ENCODE results near the gene HOXB8. TPM values are rescaled to one million over a fixed set of nuclear protein-coding genes. Genes with fewer than 3 reads are reported as not detected.

HOXB8 gene
- total RNA-seq, 1 donor from 2014 or later: not detected

DNA sequence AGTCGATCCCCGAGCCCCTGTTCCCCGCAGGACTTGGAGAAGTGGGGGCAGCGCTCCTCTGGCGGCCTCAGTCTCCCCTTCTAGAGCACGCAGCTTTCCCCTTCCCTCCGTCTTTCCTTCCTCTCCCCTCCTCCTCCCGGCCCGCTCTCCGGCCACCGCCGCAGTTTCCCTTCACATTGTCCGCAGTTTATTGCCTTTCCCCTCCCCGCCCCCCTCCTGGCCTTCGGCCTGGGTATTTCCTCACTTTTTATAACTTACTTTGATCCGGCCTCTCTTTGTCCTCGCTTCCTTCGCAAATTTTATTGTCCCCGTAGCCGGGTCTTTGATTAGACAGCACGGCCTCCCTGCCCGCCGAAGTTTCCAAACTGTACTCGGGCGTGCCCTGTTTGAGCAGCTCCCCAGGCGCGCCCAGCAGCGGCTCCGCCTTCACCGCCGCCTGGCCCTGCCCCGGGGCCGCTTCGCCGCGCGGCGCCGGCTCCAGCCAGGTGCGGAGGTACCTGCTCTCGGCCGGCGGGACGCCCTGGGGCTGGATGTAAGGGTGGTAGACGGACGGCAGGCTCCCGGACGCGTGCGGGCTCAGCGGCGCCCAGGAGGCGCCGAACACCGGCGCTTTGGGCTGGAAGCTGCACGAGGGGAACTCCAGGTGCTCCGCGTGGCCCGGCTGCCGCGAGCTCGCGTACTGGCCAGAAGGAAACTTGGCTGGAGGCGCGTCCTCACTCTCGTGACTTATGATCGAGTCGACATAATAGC lies 10.6 kb upstream of the HOXB8 start:
- DNase-seq (ENCODE audit: low spot score in 2 of 2): no peak
- FAIRE-seq: no peak

- FAIRE-seq: no peak
- no peak for DNase-seq (ENCODE audit: low spot score in 2 of 2)
Measured at GRCh38 chr17:48624544-48625494, 9.7 kb upstream of the HOXB8 start.

DNA sequence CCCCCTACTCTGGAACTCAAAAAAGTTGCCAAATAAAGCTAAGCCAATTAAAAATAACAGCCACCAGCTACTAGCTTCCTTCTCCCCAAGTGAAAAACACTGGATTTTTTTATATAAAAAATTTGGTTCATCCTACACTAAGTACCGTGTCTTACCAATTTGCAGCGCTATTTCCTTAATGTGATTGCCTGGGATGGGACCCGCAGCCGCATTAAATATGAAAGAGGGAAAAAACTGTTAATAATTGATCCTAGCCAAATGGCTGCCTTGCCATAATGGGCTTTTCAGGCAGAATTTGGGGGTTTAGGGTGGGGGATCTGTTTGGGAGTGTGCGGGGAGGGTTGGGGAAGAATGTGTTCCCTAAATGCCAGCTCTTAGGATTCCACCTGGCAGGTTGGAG lies 9.0 kb upstream of the HOXB8 start:
- FAIRE-seq (no peak), DNase-seq (ENCODE audit: low spot score in 2 of 2) (no peak)

DNA sequence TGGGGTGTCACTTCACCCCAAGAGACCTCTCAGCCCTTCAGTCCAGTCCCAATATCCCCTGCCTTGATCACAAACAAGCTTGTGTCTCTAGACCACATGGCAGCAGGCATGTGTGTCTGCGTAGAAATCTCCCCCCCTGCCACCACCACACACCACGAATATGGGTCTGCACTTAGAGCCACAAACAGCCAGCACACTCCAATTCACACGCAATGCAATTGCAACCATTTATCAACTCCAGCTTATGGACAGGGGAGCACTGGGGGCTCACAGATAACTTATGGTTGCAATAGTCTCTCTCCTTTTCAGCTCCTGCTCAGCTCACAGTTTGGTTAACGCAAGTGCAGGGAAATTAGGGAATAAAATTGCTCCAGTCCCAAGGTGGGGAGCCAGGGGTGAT lies 8.5 kb upstream of the HOXB8 start:
- FAIRE-seq (no peak), DNase-seq (ENCODE audit: low spot score in 2 of 2) (no peak)

- DNase-seq (ENCODE audit: low spot score in 2 of 2) (no peak), FAIRE-seq (no peak)
Measured at GRCh38 chr17:48622857-48623256, 7.8 kb upstream of the HOXB8 start.

DNA sequence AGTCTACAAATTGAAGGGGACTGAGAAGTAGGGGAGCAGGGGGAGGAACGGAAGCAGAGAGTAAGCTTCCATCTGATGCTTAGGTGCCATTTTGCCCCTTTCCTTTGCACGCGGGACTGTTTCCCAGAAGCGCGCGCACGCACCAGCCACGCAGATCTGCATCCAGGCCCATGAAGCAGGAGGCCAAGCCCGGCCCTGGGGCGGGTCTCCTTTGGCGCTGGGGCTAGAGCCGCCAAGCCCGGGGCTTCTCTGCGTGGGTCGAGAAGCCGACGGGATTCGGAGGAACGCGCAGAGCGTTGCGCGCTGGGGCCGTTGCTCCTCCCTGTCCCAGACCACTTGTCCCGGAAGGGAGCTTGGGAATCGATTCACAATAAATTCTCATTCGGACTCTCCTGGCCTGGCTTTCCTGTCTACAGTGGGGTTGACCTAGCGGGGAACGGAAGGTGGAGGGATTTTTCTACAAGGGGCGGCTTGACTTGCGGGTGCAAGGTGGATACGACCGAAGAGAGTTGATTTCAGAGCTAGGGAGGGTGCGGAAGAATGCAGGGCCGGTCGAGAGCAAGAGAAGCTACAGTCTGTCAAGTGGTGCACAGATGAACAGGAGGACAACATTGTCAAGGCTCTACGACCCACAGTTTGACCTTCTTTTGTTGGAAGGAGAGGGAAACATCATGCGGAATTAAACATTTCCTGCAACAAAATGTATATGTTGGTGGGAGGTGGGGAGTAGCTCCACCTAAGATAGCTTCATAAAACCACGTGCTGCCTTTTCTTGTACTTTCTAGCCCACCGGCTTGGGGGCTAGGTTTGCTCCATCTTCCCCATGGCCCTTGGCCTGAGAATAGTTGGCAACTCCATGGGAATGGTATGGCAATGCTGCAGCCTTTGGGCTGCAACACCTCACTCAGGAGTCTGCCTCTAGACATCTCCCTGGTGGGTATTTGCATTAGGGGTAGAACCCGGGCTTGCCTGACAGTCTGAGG lies 6.6 kb upstream of the HOXB8 start:
- DNase-seq (ENCODE audit: low spot score in 2 of 2) (no peak), FAIRE-seq (no peak)

DNA sequence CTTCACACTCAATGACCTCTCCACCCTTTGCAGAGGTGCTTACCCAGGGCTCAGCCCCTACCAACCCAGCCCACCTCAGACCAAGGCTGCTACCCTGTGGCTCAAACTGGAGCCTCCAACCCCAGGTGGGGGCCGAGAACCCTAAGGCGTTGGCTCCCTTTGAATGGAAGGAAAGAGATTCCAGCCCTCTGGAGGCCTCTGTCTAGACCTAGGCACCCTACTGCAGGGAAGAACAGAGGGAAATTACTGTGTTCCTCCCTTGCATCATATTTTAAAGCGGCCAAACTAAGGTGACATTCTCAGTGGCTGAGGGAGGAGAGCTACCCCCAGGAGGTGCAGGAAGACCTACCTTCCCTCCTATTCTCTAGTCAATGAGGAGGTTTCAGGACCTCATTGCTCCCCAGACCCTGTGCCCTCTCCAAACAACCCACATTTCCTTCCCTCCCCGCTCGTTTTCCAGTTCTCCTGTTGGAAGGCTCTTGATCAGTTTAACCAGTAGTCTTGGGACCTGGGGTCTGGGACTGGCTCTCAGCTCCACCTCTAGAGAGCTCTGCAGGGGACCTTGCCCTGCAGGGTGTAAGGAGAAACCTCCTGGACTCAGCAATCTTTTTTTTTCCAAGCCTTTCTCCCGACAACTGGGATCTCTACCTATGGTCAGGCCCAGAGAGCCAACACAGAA lies 5.5 kb upstream of the HOXB8 start:
- no peak for DNase-seq (ENCODE audit: low spot score in 2 of 2)

DNA sequence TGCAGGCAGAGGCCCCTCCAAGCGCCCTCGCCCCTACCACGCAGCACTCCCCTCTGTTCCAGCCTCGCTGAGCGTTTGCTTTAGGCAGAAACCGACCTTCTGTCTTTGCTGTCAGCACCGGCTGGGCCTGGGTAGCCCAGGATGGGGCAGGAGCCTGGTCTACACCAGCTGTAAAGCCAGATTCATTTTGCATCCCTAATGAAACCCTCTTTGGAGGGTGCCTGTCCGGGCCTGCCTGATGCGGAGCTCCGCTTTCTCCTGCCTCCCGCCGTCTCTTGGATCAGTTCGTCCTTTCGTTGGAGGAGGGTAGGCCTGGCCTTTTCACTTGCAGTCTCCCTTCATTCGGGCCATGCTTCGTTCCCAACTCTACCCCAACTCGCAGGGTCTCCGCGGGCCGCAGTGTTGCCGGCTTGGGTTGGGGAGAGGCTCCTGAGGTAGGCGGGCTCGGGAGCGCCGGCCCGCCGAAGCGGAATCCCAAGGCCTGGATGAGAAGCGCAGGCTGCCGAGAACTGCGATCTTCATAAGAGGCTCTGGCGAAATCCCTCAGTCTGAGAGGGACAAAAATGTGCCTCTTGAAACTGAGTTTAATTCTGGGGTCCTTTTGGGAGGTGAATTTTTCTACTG lies 4.8 kb upstream of the HOXB8 start:
- FAIRE-seq (no peak), DNase-seq (ENCODE audit: low spot score in 2 of 2) (no peak)

More for the DNA sequence above, 5.5 kb upstream of the HOXB8 start:
- FAIRE-seq: no peak

DNA sequence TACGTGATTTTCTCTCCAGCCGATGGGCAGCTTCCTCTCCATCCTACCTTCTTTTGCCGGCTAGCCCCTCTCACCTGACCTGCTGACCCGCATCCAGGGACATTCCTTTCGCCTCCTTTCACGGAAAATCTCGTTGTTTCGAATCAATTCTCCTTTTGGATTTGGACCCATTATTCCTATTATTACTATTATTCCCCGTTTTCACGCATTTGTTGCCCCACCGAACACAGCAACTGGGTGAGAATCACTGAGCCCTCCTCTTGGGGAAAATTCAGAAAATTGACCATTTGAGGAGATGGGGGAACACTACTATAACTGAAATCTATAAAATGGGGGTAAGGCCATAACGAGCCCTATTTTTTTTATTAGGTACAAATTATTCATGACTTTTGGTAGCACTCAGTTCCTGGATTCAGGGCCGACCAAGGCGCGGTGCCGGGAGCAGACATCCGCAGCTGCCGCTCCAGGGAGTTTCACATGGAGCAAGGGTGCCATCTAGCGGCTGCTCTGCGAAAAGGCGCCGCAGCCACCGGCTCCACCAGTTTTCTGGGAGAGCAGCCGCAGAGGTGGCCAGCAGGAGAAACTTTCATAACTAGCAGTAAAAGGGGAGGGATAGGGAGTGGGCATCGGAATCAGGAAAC lies 3.3 kb upstream of the HOXB8 start:
- FAIRE-seq (no peak), DNase-seq (ENCODE audit: low spot score in 2 of 2) (peak; percentile 93 to 99)

DNA sequence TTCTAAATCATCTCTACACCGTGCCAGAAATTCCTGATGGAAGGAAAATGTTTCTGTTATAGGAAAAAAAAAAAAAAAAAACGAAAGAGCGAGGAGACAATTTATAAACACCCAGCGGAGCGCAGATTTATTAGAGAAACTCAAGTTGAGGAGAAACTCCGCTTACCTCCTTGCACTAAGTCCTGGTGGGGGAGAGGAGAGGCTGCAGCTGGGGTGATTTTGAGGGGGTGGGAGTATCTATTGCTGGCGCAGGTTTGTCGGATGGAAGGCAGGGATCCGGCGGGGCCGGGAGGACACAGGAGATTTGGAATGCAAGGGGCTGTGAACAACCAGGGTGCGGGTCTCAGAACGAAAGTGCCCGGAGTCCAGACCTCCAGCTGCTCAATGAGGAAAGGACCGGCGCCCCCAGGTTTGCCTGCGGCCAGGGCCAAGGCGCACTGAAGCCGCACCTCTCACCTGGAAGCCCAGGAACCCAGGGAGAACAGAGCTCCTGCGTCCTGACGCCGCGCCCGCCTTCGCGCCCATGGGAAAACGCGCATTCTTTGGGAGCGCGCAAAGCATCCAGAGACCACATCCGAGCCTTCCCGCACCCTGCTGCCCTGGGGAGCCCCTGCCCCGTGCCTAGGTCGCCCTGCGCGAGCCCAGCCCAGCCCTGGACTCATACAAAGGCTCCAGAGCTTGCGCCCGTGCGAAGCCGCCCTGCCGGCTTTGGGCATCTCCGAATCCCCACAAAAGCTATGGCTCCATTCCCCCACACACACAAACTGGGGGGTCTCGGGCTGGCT lies 2.6 kb upstream of the HOXB8 start:
- no peak for DNase-seq (ENCODE audit: low spot score in 2 of 2)
- FAIRE-seq: no peak

DNA sequence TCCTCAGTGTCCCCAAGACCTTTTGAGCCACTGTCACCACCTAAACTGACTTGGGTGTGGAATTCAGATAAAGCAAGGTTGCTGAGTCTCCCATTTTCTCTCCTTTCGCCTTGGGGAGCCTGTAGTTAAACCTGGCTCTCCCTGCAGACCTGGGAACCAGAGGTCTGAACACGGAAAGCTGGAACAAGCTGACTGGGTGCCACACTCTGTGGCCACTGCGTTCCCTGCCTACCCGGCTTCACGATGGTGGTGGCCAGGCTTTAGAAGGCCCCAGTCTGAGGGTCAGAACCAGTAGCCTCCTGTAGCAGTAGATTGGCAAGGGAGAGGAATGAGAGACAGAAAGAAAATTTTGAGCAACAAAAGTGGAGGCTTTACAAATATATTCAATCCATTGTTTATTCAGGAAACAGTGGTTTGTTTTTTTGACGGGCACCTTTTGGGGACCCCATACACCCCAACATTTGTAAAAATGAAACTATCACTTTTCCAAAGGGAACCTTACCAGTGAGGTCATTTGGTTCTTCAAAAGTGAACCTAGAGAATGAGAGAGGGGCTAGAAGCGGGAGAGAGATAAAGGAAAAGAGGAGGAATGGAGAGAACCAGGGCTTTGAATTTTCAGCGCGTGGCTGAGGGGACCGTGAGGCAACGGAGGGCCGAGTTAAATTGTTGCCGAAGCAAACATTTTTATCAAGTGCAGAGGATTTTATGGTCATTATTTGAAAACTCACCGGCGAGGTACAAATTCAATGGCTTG lies 1.8 kb upstream of the HOXB8 start:
- no peak for DNase-seq (ENCODE audit: low spot score in 2 of 2)
- no peak for FAIRE-seq

GRCh38 chr17:48615963-48616716 lies 1.0 kb upstream of the HOXB8 start:
- FAIRE-seq (no peak), DNase-seq (ENCODE audit: low spot score in 2 of 2) (no peak)

DNA sequence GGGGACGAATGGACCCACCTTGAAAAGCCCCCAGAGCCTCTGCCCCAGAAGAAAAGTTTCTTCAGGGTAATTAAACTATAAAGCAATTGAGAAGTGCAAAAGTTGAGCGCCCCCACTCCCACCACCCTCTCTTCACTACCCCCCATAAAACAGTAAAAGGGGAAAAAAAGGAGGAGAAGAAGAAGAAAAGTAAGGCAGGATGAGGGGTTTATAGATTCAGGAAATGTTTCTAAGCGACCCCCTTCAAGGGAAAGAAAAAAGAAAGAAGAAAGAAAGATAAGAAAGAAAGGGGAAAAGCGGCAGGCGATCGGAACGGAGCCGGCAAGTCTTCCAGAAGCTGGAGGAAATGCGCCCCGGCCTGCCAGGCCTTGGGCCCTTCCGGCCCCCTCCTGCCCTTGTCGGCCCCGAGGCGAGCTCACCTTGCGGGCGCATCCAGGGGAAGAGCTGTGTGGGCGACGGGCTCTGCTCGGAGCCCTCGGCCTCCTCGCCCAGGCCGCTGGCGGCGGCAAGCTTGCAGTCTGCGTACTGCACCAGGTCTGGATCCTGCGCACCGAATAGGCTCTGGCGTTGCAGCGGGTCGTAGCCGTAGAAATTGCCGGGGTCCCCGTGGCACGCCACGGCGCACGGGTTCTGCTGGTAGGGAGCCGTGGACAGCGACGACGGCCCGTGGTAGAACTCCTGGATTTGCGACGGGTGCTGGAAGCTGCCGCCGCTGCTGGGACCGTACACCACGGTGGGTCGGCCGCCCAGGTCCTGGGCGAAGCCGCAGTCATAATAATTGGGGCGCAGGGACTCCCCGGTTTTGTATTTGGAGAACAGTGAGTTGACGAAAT lies 1.0 kb downstream of the HOXB8 start:
- DNase-seq (ENCODE audit: low spot score in 2 of 2) (no peak), FAIRE-seq (no peak)

DNA sequence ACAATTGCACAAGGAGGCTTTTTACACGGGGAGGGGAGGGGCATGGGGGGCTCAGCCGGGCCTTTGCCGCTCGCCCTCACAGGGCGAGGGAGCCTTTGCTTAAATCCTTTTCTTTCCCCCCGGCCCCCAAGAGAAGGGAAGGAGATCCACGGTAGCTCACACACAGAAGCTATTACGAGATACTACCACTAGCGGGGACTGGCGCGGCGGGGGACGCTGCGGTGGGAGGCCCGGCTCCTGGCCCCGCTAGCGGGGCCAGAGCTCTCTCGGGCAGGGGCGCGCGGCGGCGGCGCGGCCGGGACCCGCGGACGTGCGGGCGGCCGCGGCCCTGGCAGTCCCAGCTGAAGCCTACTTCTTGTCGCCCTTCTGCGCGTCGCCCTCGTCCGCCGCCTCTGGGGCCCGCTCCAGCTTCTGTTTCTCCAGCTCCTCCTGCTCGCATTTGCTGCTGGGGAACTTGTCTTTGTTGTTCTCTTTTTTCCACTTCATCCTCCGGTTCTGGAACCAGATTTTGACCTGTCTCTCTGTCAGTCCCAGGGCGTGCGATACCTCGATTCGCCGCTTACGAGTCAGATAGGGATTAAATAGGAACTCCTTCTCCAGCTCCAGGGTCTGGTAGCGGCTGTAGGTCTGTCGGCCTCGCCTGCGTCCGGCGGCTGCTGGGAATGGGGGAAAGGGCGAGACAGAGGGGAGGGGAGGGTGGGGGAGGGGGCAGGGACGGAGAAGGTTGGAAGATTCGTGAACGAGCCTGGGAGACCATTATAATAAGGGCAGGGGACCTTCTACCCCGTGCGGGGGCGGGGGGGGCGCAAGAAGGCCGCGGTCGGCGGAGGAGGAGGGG lies 2.0 kb downstream of the HOXB8 start:
- DNase-seq (ENCODE audit: low spot score in 2 of 2) (no peak), FAIRE-seq (no peak)

DNA sequence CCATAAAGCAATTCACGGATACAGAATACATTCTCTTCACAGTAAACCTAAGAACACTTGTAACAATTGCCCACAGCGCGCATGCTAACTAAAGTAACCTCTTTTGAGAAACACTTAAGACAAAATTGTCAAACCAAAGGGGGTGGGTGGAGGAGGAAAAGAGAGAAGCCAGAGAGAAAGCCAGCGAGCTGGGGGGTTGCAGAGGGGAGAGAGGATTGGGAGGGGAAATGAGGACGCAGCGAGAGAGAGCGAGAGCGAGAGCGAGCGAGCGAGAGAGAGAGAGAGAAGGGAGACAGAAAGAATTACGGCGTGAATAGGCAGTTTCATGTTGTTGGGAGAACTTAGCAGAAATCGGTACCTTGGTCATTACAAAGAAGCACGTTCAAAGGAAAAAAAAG lies 2.6 kb downstream of the HOXB8 start:
- DNase-seq (ENCODE audit: low spot score in 2 of 2) (no peak), FAIRE-seq (no peak)

Measured in frontal cortex (tissue), 4 donors.